ENCODE measurements around the gene RALGPS1. TPM values are rescaled to one million over a fixed set of nuclear protein-coding genes. Genes with fewer than 3 reads are reported as not detected.
A peak's percentile ranks its signal among the peaks of the same experiment; 100 is the strongest.

The RALGPS1 gene
- polyA plus RNA-seq, 4 donors, result 16.6 to 53.3 (median 26.8) TPM

- Histone ChIP-seq H3K27ac (ENCODE audit: low read depth in 1 of 3, low read length in 2 of 3) (no peak overlapping the region), H3K4me3 (ENCODE audit: low read depth in 1 of 3, low read length in 3 of 3) (no peak overlapping the region), H3K9me3 (ENCODE audit: control insufficient read depth in 2 of 2, insufficient read depth in 1 of 2, low read depth in 1 of 2, low read length in 1 of 2) (peaks cover 0 to 2% of the 10 kb centered on the region in 2 donors), H3K27me3 (ENCODE audit: control insufficient read depth in 3 of 3, insufficient read depth in 3 of 3, low read length in 3 of 3) (no peaks in the 10 kb centered on the region), H3K36me3 (ENCODE audit: control insufficient read depth in 3 of 3, insufficient read depth in 2 of 3, low read depth in 1 of 3, low read length in 3 of 3) (peaks cover 0 to 26% (median 2%) of the 10 kb centered on the region in 3 donors), H3K4me1 (ENCODE audit: control insufficient read depth in 3 of 3, insufficient read depth in 2 of 3, low read depth in 1 of 3, low read length in 2 of 3) (peaks cover 0 to 9% (median 6%) of the 10 kb centered on the region in 3 donors)
- FAIRE-seq (no peak), DNase-seq (no peak)
- WGBS, 3 donors, result 70 to 88% (median 88%) methylated on average over 8 of the region's 8 CpGs
These were observed 19.9 kb downstream of the RALGPS1 start for GRCh38 chr9:126934441-126934840.

GRCh38 chr9:126935630-126936029 lies 21.0 kb downstream of the RALGPS1 start:
- H3K36me3 ChIP-seq (ENCODE audit: control insufficient read depth in 3 of 3, insufficient read depth in 2 of 3, low read depth in 1 of 3, low read length in 3 of 3), result peaks cover 0 to 23% (median 2%) of the 10 kb centered on the region in 3 donors
- H3K9me3 ChIP-seq (ENCODE audit: control insufficient read depth in 2 of 2, insufficient read depth in 1 of 2, low read depth in 1 of 2, low read length in 1 of 2), result peaks cover 0 to 2% of the 10 kb centered on the region in 2 donors
- DNase-seq (no peak), FAIRE-seq (no peak)
- H3K4me3 ChIP-seq (ENCODE audit: low read depth in 1 of 3, low read length in 3 of 3), result no peak overlapping the region
- H3K27ac ChIP-seq (ENCODE audit: low read depth in 1 of 3, low read length in 2 of 3), result no peak overlapping the region
- WGBS, 3 donors, result 84 to 87% (median 84%) methylated on average over 5 of the region's 5 CpGs
- peaks cover 0 to 15% (median 6%) of the 10 kb centered on the region in 3 donors for H3K4me1 ChIP-seq (ENCODE audit: control insufficient read depth in 3 of 3, insufficient read depth in 2 of 3, low read depth in 1 of 3, low read length in 2 of 3)
- no peaks in the 10 kb centered on the region for H3K27me3 ChIP-seq (ENCODE audit: control insufficient read depth in 3 of 3, insufficient read depth in 3 of 3, low read length in 3 of 3)

GRCh38 chr9:126937444-126937843 lies 22.9 kb downstream of the RALGPS1 start:
- peaks cover 0 to 15% (median 6%) of the 10 kb centered on the region in 3 donors for H3K4me1 ChIP-seq (ENCODE audit: control insufficient read depth in 3 of 3, insufficient read depth in 2 of 3, low read depth in 1 of 3, low read length in 2 of 3)
- FAIRE-seq, result no peak
- H3K9me3 ChIP-seq (ENCODE audit: control insufficient read depth in 2 of 2, insufficient read depth in 1 of 2, low read depth in 1 of 2, low read length in 1 of 2), result no peaks in the 10 kb centered on the region
- H3K27me3 ChIP-seq (ENCODE audit: control insufficient read depth in 3 of 3, insufficient read depth in 3 of 3, low read length in 3 of 3), result no peaks in the 10 kb centered on the region
- DNase-seq, result no peak
- H3K4me3 ChIP-seq (ENCODE audit: low read depth in 1 of 3, low read length in 3 of 3), result no peak overlapping the region
- peaks cover 0 to 23% (median 2%) of the 10 kb centered on the region in 3 donors for H3K36me3 ChIP-seq (ENCODE audit: control insufficient read depth in 3 of 3, insufficient read depth in 2 of 3, low read depth in 1 of 3, low read length in 3 of 3)
- no peak overlapping the region for H3K27ac ChIP-seq (ENCODE audit: low read depth in 1 of 3, low read length in 2 of 3)

- Histone ChIP-seq H3K4me1 (ENCODE audit: control insufficient read depth in 3 of 3, insufficient read depth in 2 of 3, low read depth in 1 of 3, low read length in 2 of 3) (peaks cover 0 to 15% (median 6%) of the 10 kb centered on the region in 3 donors), H3K36me3 (ENCODE audit: control insufficient read depth in 3 of 3, insufficient read depth in 2 of 3, low read depth in 1 of 3, low read length in 3 of 3) (peaks cover 0 to 18% (median 2%) of the 10 kb centered on the region in 3 donors), H3K9me3 (ENCODE audit: control insufficient read depth in 2 of 2, insufficient read depth in 1 of 2, low read depth in 1 of 2, low read length in 1 of 2) (no peaks in the 10 kb centered on the region), H3K4me3 (ENCODE audit: low read depth in 1 of 3, low read length in 3 of 3) (no peak overlapping the region), H3K27me3 (ENCODE audit: control insufficient read depth in 3 of 3, insufficient read depth in 3 of 3, low read length in 3 of 3) (no peaks in the 10 kb centered on the region), H3K27ac (ENCODE audit: low read depth in 1 of 3, low read length in 2 of 3) (no peak overlapping the region)
- 82 to 89% (median 85%) methylated on average over 4 of the region's 4 CpGs for WGBS, 3 donors
- DNase-seq (no peak), FAIRE-seq (no peak)
These were observed 23.7 kb downstream of the RALGPS1 start for GRCh38 chr9:126938327-126938726.

- H3K27me3 ChIP-seq (ENCODE audit: control insufficient read depth in 3 of 3, insufficient read depth in 3 of 3, low read length in 3 of 3), result no peaks in the 10 kb centered on the region
- peaks cover 0 to 15% (median 6%) of the 10 kb centered on the region in 3 donors for H3K4me1 ChIP-seq (ENCODE audit: control insufficient read depth in 3 of 3, insufficient read depth in 2 of 3, low read depth in 1 of 3, low read length in 2 of 3)
- FAIRE-seq (no peak), DNase-seq (peak; percentile 96 to 98)
- no peak overlapping the region for H3K4me3 ChIP-seq (ENCODE audit: low read depth in 1 of 3, low read length in 3 of 3)
- WGBS, 3 donors, result 11 to 61% (median 27%) methylated on average over 6 of the region's 6 CpGs
- H3K9me3 ChIP-seq (ENCODE audit: control insufficient read depth in 2 of 2, insufficient read depth in 1 of 2, low read depth in 1 of 2, low read length in 1 of 2), result no peaks in the 10 kb centered on the region
- H3K27ac ChIP-seq (ENCODE audit: low read depth in 1 of 3, low read length in 2 of 3), result peak overlapping the region; percentile 85 to 91 (median 86)
- H3K36me3 ChIP-seq (ENCODE audit: control insufficient read depth in 3 of 3, insufficient read depth in 2 of 3, low read depth in 1 of 3, low read length in 3 of 3), result peaks cover 0 to 23% (median 0%) of the 10 kb centered on the region in 3 donors
These were observed 25.2 kb downstream of the RALGPS1 start for GRCh38 chr9:126939821-126940221.

- Histone ChIP-seq H3K4me3 (ENCODE audit: low read depth in 1 of 3, low read length in 3 of 3) (no peak overlapping the region), H3K9me3 (ENCODE audit: control insufficient read depth in 2 of 2, insufficient read depth in 1 of 2, low read depth in 1 of 2, low read length in 1 of 2) (no peaks in the 10 kb centered on the region), H3K27me3 (ENCODE audit: control insufficient read depth in 3 of 3, insufficient read depth in 3 of 3, low read length in 3 of 3) (no peaks in the 10 kb centered on the region), H3K27ac (ENCODE audit: low read depth in 1 of 3, low read length in 2 of 3) (no peak overlapping the region), H3K4me1 (ENCODE audit: control insufficient read depth in 3 of 3, insufficient read depth in 2 of 3, low read depth in 1 of 3, low read length in 2 of 3) (peaks cover 0 to 15% (median 6%) of the 10 kb centered on the region in 3 donors), H3K36me3 (ENCODE audit: control insufficient read depth in 3 of 3, insufficient read depth in 2 of 3, low read depth in 1 of 3, low read length in 3 of 3) (peaks cover 0 to 20% (median 0%) of the 10 kb centered on the region in 3 donors)
- DNase-seq, result no peak
- FAIRE-seq, result no peak
These were observed 27.8 kb downstream of the RALGPS1 start for GRCh38 chr9:126942399-126942798.

GRCh38 chr9:126945682-126946081 lies 31.1 kb downstream of the RALGPS1 start:
- no peaks in the 10 kb centered on the region for H3K27me3 ChIP-seq (ENCODE audit: control insufficient read depth in 3 of 3, insufficient read depth in 3 of 3, low read length in 3 of 3)
- no peak overlapping the region for H3K4me3 ChIP-seq (ENCODE audit: low read depth in 1 of 3, low read length in 3 of 3)
- H3K9me3 ChIP-seq (ENCODE audit: control insufficient read depth in 2 of 2, insufficient read depth in 1 of 2, low read depth in 1 of 2, low read length in 1 of 2), result no peaks in the 10 kb centered on the region
- no peak for FAIRE-seq
- no peaks in the 10 kb centered on the region for H3K4me1 ChIP-seq (ENCODE audit: control insufficient read depth in 3 of 3, insufficient read depth in 2 of 3, low read depth in 1 of 3, low read length in 2 of 3)
- WGBS, 3 donors, result 63 to 76% (median 69%) methylated on average over 7 of the region's 7 CpGs
- H3K36me3 ChIP-seq (ENCODE audit: control insufficient read depth in 3 of 3, insufficient read depth in 2 of 3, low read depth in 1 of 3, low read length in 3 of 3), result peaks cover 0 to 14% (median 0%) of the 10 kb centered on the region in 3 donors
- no peak for DNase-seq
- H3K27ac ChIP-seq (ENCODE audit: low read depth in 1 of 3, low read length in 2 of 3), result no peak overlapping the region

GRCh38 chr9:126947529-126947928 lies 32.9 kb downstream of the RALGPS1 start:
- Histone ChIP-seq H3K27me3 (ENCODE audit: control insufficient read depth in 3 of 3, insufficient read depth in 3 of 3, low read length in 3 of 3) (no peaks in the 10 kb centered on the region), H3K36me3 (ENCODE audit: control insufficient read depth in 3 of 3, insufficient read depth in 2 of 3, low read depth in 1 of 3, low read length in 3 of 3) (peaks cover 0 to 18% (median 0%) of the 10 kb centered on the region in 3 donors), H3K9me3 (ENCODE audit: control insufficient read depth in 2 of 2, insufficient read depth in 1 of 2, low read depth in 1 of 2, low read length in 1 of 2) (no peaks in the 10 kb centered on the region), H3K4me1 (ENCODE audit: control insufficient read depth in 3 of 3, insufficient read depth in 2 of 3, low read depth in 1 of 3, low read length in 2 of 3) (no peaks in the 10 kb centered on the region), H3K4me3 (ENCODE audit: low read depth in 1 of 3, low read length in 3 of 3) (no peak overlapping the region), H3K27ac (ENCODE audit: low read depth in 1 of 3, low read length in 2 of 3) (no peak overlapping the region)
- DNase-seq (no peak), FAIRE-seq (no peak)
- 99 to 100% (median 100%) methylated on average over 1 of the region's 1 CpG for WGBS, 3 donors
